Naive thymus-derived CD8-positive, alpha-beta T cell (primary cell): ENCODE measurements around the gene LZTR1. TPM values are rescaled to one million over a fixed set of nuclear protein-coding genes. Genes with fewer than 3 reads are reported as not detected.

Source experiments
- ATAC-seq, 2 donors: fragments of 150-1000 bp; cut with Tn5 transposase in 1 of 2; sonication (Bioruptor Pico), chemical (Tn5 transposase) in 1 of 2; 1 replicate in 1 of 2; 2 replicates in 1 of 2; pipeline ENCODE4 v1.10.0; 2021; ENCODE audit warnings: mild to moderate bottlenecking in 2 of 2, moderate library complexity in 2 of 2
- POLR2A ChIA-PET: fragments of 350-600 bp; sonication (Branson Sonifier 250); formaldehyde crosslinking; loops from one replicate; lab custom pipeline; 2021; ENCODE audit warnings: antibody characterized with exemption; lab: Charles Lee
- DNase-seq, 10 donors: peaks; one replicate each; pipeline versions ENCODE4 v3.0.0 to v3.0.0-alpha.2; 2020 to 2022
- H3K27ac Mint-ChIP-seq, 10 donors: one replicate each; pipeline ENCODE4 v1.8.0; 2020 to 2022; ENCODE audit warnings: mild to moderate bottlenecking in 10 of 10, mixed read lengths in 10 of 10, moderate library complexity in 4 of 10, inconsistent platforms in 1 of 10
- H3K27me3 Mint-ChIP-seq, 5 donors: one replicate each; pipeline ENCODE4 v1.8.0; 2021 to 2022; ENCODE audit warnings: mixed read lengths in 5 of 5
- H3K36me3 Mint-ChIP-seq, 3 donors: one replicate each; pipeline ENCODE4 v1.8.0; 2020 to 2022; ENCODE audit warnings: mixed read lengths in 3 of 3, mild to moderate bottlenecking in 2 of 3, inconsistent platforms in 1 of 3
- H3K4me1 Mint-ChIP-seq, 4 donors: one replicate each; pipeline ENCODE4 v1.8.0; 2021 to 2022; ENCODE audit warnings: mixed read lengths in 4 of 4
- H3K4me3 Mint-ChIP-seq, 10 donors: one replicate each; pipeline ENCODE4 v1.8.0; 2020 to 2022; ENCODE audit warnings: mild to moderate bottlenecking in 10 of 10, mixed read lengths in 10 of 10, moderate library complexity in 6 of 10, inconsistent platforms in 1 of 10
- H3K9me3 Mint-ChIP-seq, 9 donors: one replicate each; pipeline ENCODE4 v1.8.0; 2020 to 2022; ENCODE audit warnings: mixed read lengths in 9 of 9, mild to moderate bottlenecking in 3 of 9, inconsistent platforms in 1 of 9, moderate library complexity in 1 of 9
- polyA plus RNA-seq, 3 donors: library from polyadenylated mRNA; unstranded; fragments of 300-500 nt; fragmentation: Illumina TruSeq; gene quantifications; one replicate each; pipeline ENCODE4 v1.2.3, GENCODE V29; 2021
- total RNA-seq, 8 experiments: library from RNA in 2 of 8; stranded (reverse) in 2 of 8; gene quantifications; one replicate each; pipeline ENCODE4 v1.2.3 and lab custom pipeline; 2021 to 2026

The LZTR1 gene
- total and polyA plus RNA-seq, 5 experiments from 2014 or later: 8.6 to 103 (median 14.5) TPM

DNA sequence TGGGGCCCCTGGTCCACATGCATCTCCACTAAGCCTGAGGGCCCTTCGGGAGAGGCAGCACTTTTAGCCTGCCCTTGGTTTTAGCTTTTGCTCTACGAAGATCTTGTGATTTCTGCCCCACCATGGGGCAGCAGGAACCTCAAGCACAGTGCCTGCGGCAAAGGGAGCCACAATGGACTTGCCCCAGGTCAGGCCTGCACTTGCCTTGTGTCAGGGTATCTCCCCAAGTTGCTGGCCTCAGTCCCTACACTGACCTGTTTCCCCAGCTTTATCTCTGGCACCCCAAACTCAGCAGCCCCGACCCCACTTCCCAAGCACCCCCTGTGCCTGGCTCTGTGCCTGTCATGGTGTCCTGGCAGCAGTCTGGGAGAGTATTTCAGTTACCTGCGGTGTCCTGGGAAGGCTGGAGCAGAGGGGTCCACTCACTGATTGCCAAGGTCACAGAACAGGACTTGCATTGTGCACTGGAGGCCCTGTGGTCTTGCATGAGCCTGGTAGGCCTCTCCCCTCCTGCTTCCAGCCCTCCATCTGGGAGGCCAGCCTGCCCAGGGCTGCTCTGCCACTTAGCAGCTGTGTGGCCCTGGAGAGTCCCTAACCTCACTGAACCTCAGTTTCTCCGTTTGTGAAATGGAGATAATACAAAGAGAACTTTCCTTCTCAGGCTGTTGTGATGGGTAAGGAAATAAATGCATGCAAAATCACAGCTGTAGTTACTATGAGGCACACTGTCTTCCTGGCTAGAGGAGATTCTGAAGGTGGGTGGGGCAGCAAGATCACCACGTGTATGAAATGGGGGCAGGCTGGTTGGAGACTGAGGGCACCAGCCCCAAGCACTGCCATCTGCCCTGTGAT is 18.7 kb upstream of the LZTR1 start:
- POLR2A ChIA-PET: no interaction called here
- Mint-ChIP-seq H3K4me3 (peak overlapping the region in 9 of 10 donors; percentile 6 to 87 (median 32)), H3K27ac (peak overlapping the region in 3 of 10 donors; percentile 8 to 74 (median 69)), H3K36me3 (no peaks in the 10 kb centered on the region), H3K27me3 (peaks cover 8 to 26% (median 10%) of the 10 kb centered on the region in 5 donors), H3K9me3 (no peaks in the 10 kb centered on the region), H3K4me1 (peaks cover 7 to 27% (median 14%) of the 10 kb centered on the region in 4 donors)
- DNase-seq (peak in 1 of 10 donors; percentile 27), ATAC-seq (no peak)

GRCh38 chr22:20964090-20964798 is 17.9 kb upstream of the LZTR1 start:
- POLR2A ChIA-PET: interaction anchor here (1.4 kb wide), 1 partner anchor 18 kb away, joined by 4 read pairs; the partner anchor contains the start of gene LZTR1
- no peaks in the 10 kb centered on the region for H3K36me3 Mint-ChIP-seq
- peaks cover 8 to 23% (median 10%) of the 10 kb centered on the region in 5 donors for H3K27me3 Mint-ChIP-seq
- ATAC-seq (peak; percentile 34 to 46), DNase-seq (no peak)
- peaks cover 7 to 32% (median 14%) of the 10 kb centered on the region in 4 donors for H3K4me1 Mint-ChIP-seq
- no peaks in the 10 kb centered on the region for H3K9me3 Mint-ChIP-seq
- H3K4me3 Mint-ChIP-seq: peak overlapping the region; percentile 73 to 88 (median 82)
- H3K27ac Mint-ChIP-seq: peak overlapping the region in 1 of 10 donors; percentile 74

- DNase-seq (no peak), ATAC-seq (no peak)
- POLR2A ChIA-PET: interaction anchor here (1.4 kb wide), 1 partner anchor 18 kb away, joined by 4 read pairs; the partner anchor contains the start of gene LZTR1
- Mint-ChIP-seq H3K4me3 (peak overlapping the region; percentile 73 to 88 (median 82)), H3K36me3 (no peaks in the 10 kb centered on the region), H3K27ac (peak overlapping the region in 1 of 10 donors; percentile 70), H3K9me3 (no peaks in the 10 kb centered on the region), H3K27me3 (peaks cover 8 to 23% (median 10%) of the 10 kb centered on the region in 5 donors), H3K4me1 (peaks cover 7 to 32% (median 14%) of the 10 kb centered on the region in 4 donors)
Observed at GRCh38 chr22:20964799-20965103, 17.3 kb upstream of the LZTR1 start.

GRCh38 chr22:20965104-20965887 is 16.8 kb upstream of the LZTR1 start:
- POLR2A ChIA-PET: interaction anchor here (1.4 kb wide), 1 partner anchor 17 kb away, joined by 4 read pairs; the partner anchor contains the start of gene LZTR1
- Mint-ChIP-seq H3K36me3 (no peaks in the 10 kb centered on the region), H3K9me3 (no peaks in the 10 kb centered on the region), H3K4me3 (peak overlapping the region in 9 of 10 donors; percentile 15 to 80 (median 59)), H3K27me3 (peaks cover 5 to 18% (median 7%) of the 10 kb centered on the region in 5 donors), H3K4me1 (peaks cover 6 to 32% (median 14%) of the 10 kb centered on the region in 4 donors), H3K27ac (peak overlapping the region in 1 of 10 donors; percentile 59)
- DNase-seq (peak in 2 of 10 donors; percentile 23 to 39), ATAC-seq (peak; percentile 58 to 68)

DNA sequence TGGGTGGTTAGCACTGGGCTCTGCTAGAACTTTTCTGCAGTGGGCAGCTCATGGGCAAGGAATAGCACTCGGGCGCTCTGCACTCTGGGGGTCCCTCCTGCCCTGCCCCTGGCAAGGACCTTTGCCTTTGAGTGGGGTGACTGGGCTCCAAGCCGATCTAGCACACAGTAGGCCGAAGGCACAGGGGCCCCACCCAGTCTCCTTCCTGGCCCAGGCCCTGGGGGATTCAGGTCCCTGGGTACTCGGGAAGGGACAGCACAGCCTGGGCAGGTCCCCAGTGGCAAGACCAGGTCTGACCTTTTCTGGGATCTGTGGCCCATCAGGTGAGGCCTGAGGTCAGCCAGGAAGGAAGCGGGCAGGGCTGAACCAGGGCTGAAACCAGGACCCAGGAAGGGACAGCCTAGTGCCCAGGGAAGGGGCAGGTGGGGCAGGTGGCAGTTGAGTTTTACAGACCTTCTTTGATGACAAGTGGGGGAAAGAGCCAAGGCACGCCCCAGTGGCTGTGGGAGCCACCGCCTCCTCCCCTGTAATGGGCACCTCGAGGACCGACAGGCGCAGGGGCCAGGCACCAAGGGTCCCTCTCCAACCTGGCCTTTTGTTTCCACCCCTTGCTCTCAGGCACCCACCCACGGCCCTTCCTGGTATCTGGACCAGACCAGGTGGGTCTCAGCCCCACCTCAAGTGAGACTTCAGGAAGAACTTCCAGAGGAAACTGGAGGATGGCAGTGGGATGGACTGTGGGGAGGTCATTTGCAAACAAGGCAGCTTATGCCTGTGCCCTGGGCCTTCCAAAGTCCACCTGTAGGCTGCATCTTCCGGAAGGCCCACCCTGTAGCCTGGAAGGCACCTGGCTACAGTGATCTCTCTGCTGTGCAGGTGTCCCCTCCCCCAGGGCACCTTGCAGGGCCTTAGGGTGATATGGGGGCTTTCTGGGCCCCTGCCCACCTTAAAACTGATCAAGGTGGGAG is 15.9 kb upstream of the LZTR1 start:
- ATAC-seq: no peak
- H3K36me3 Mint-ChIP-seq: no peaks in the 10 kb centered on the region
- peak overlapping the region in 1 of 10 donors; percentile 48 for H3K27ac Mint-ChIP-seq
- no peak for DNase-seq
- POLR2A ChIA-PET: no interaction called here
- peak overlapping the region in 8 of 10 donors; percentile 26 to 80 (median 60) for H3K4me3 Mint-ChIP-seq
- peaks cover 0 to 12% (median 2%) of the 10 kb centered on the region in 5 donors for H3K27me3 Mint-ChIP-seq
- H3K4me1 Mint-ChIP-seq: peaks cover 4 to 32% (median 13%) of the 10 kb centered on the region in 4 donors
- H3K9me3 Mint-ChIP-seq: no peaks in the 10 kb centered on the region

DNA sequence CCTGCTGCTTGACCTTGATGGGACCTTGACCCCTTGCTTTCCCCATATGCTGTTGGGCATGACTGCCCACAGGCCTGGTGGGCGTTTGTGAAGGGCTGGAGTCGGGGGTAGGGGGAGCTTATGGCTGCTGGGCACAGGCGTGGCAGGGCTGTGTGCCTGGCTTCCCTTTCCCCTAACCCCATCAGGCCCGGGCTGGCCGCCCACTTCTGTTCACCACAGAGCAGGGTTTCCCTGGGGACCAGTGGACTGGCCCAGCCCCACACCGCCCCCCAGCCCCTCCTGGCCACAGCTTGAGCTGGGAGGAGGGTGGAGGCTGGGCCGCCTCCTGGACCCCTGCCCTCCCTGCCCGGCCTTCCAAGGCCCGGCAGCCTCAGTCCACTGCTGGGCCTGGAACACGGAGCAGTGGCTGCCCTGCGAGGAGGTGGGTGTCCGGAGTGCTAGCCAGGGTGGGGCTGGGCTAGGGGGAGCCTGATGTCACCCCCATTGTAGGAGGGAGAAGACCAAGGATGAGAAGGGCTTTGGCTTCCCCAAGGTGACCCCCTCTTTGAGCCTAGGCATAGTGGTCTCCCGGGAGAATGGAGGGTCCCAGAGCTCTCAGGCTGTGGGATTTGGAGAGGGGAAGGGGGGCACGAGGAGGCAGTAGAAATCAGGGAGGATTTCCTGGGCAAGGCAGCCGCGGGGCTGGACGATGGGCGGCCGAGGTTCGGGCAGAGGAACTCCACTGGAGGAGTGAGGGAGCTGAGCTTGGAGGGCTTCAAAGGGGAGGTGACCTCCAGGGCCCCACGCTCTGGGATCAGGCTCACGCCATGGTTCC is 15.0 kb upstream of the LZTR1 start, which contains the start of gene AIFM3:
TSS of gene AIFM3 (plus strand) at position 373 of the 814 bp plus-strand sequence. CDS start 690 bp downstream, outside the sequence.
- Mint-ChIP-seq H3K27ac (peak within 1 kb of the TSS in 2 of 10 donors; percentile 25 to 48), H3K27me3 (peaks cover 0 to 9% (median 0%) of the 10 kb centered on the region in 5 donors), H3K4me3 (peak within 1 kb of the TSS in 2 of 10 donors; percentile 29 to 80), H3K9me3 (no peaks in the 10 kb centered on the region), H3K4me1 (peaks cover 4 to 31% (median 11%) of the 10 kb centered on the region in 4 donors), H3K36me3 (no peaks in the 10 kb centered on the region)
- POLR2A ChIA-PET: interaction anchor here (0.7 kb wide), 1 partner anchor 138 kb away, joined by 3 read pairs; no protein-coding TSS in a partner anchor
- ATAC-seq (no peak), DNase-seq (no peak)

- H3K27ac Mint-ChIP-seq: peak overlapping the region in 1 of 10 donors; percentile 25
- POLR2A ChIA-PET: interaction anchor here (0.7 kb wide), 1 partner anchor 138 kb away, joined by 3 read pairs; no protein-coding TSS in a partner anchor
Observed at GRCh38 chr22:20967697-20968211, 14.3 kb upstream of the LZTR1 start.

GRCh38 chr22:20968281-20968977 is 13.7 kb upstream of the LZTR1 start:
- POLR2A ChIA-PET: no interaction called here
- H3K9me3 Mint-ChIP-seq: no peaks in the 10 kb centered on the region
- H3K27ac Mint-ChIP-seq: peak overlapping the region in 1 of 10 donors; percentile 35
- no peak for ATAC-seq
- peaks cover 0 to 9% (median 0%) of the 10 kb centered on the region in 5 donors for H3K27me3 Mint-ChIP-seq
- H3K4me3 Mint-ChIP-seq: no peak overlapping the region
- DNase-seq: no peak
- H3K36me3 Mint-ChIP-seq: no peaks in the 10 kb centered on the region
- H3K4me1 Mint-ChIP-seq: peaks cover 4 to 39% (median 11%) of the 10 kb centered on the region in 4 donors

More at GRCh38 chr22:20967697-20968211, 14.3 kb upstream of the LZTR1 start:
- Mint-ChIP-seq H3K4me3 (no peak overlapping the region), H3K9me3 (no peaks in the 10 kb centered on the region), H3K4me1 (peaks cover 4 to 37% (median 11%) of the 10 kb centered on the region in 4 donors), H3K36me3 (no peaks in the 10 kb centered on the region), H3K27me3 (peaks cover 0 to 9% (median 0%) of the 10 kb centered on the region in 5 donors)
- ATAC-seq (no peak), DNase-seq (no peak)

DNA sequence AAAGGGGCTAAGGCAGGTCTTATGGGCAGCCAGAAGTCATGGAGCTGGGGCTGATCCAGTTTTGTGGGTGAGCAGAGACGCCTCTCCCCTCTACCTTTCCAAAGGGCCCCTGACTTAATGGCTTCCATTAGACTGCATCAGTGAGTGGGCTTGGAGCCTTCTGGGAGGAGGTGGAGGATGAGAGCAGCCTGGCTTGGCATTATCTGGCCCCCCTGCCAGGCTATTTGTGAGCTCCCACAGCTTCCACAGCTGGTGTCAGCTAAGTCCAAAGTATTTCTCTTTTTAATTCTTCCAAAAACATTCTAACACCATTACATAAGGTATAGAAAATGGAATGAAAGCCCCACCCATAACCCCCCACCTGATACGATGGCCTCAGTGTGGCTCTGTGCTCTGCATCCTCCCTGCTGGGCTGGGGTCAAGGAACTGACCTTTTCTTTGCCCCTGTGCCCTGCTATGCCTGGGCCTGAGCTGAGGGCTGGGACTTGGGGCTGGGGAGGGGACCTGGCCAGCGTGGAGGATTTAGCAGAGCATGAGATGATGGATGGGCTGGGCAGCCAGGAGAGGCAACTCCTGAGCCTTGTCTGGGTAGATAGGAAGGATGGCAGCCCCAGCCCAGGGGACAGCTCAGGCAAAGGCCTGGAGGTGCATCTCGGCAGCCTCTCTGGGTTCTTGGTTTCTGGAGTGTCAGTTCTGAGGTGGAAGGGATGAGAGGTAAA is 11.0 kb upstream of the LZTR1 start:
- Mint-ChIP-seq H3K27me3 (peaks cover 0 to 2% (median 0%) of the 10 kb centered on the region in 5 donors), H3K36me3 (no peaks in the 10 kb centered on the region), H3K4me1 (peaks cover 0 to 27% (median 0%) of the 10 kb centered on the region in 4 donors), H3K4me3 (no peak overlapping the region), H3K9me3 (no peaks in the 10 kb centered on the region), H3K27ac (peak overlapping the region in 2 of 10 donors; percentile 21 to 75)
- POLR2A ChIA-PET: no interaction called here
- ATAC-seq: no peak
- no peak for DNase-seq
